Lower lobe of right lung (tissue), 2 donors: Measurements from ENCODE around the gene FNDC4. TPM values are rescaled to one million over a fixed set of nuclear protein-coding genes. Genes with fewer than 3 reads are reported as not detected.

Source experiments
- ATAC-seq, 2 donors: fragments of 200-7000 bp; cut with Tn5 transposase; one replicate each; pipeline ENCODE4 v1.9.1; 2020 to 2022; ENCODE audit warnings: mild to moderate bottlenecking in 2 of 2, moderate library complexity in 2 of 2
- DNase-seq: peaks from one replicate; pipeline ENCODE4 v3.0.0-alpha.2; 2020
- H3K27ac ChIP-seq: fragments of 200-600 bp; one replicate; pipeline ENCODE4 v1.8.0; 2022
- H3K27me3 ChIP-seq: fragments of 200-600 bp; one replicate; pipeline ENCODE4 v1.8.0; 2022; ENCODE audit warnings: low read depth
- H3K36me3 ChIP-seq: fragments of 200-600 bp; one replicate; pipeline ENCODE4 v1.8.0; 2022; ENCODE audit warnings: mild to moderate bottlenecking
- H3K4me1 ChIP-seq: fragments of 200-600 bp; one replicate; pipeline ENCODE4 v1.8.0; 2022
- H3K4me3 ChIP-seq: fragments of 200-600 bp; one replicate; pipeline ENCODE4 v1.8.0; 2022; ENCODE audit warnings: mild to moderate bottlenecking
- H3K9me3 ChIP-seq: fragments of 200-600 bp; one replicate; pipeline ENCODE4 v1.8.0; 2022
- intact Hi-C: fragments of 100-400 bp; cut with DNase I; formaldehyde crosslinking; loops from one replicate; pipeline ENCODE4 v1.11.0; 2022
- total RNA-seq: library from RNA; stranded (reverse); fragmentation: NEBNext Ultra II Directional; extraction: Animal tissue kit (Norgen Biotek cat#: 25700); gene quantifications from one replicate; pipeline ENCODE4 v1.2.1, GENCODE V29; 2021
- TF ChIP-seq, protein P1 (sequence below): fragments of 200-600 bp; IDR thresholded peaks from one replicate; pipeline ENCODE4 v1.8.0; 2022; ENCODE audit warnings: antibody characterized with exemption, mild to moderate bottlenecking
- donor health status: DM: no; HTN: yes; CAD: no; lungs with severe emphysema.

FNDC4 gene
- total RNA-seq, 1 donor from 2014 or later: 1.6 TPM

GRCh38 chr2:27445615-27446014, 49.4 kb downstream of the FNDC4 start:
- Histone ChIP-seq H3K36me3 (peaks cover 64% of the 10 kb centered on the region), H3K4me3 (no peak overlapping the region), H3K27ac (peak overlapping the region; percentile 71), H3K27me3 (no peaks in the 10 kb centered on the region), H3K9me3 (no peaks in the 10 kb centered on the region), H3K4me1 (no peaks in the 10 kb centered on the region)
- intact Hi-C loops: no loop called here
- TF ChIP-seq, protein P1, sequence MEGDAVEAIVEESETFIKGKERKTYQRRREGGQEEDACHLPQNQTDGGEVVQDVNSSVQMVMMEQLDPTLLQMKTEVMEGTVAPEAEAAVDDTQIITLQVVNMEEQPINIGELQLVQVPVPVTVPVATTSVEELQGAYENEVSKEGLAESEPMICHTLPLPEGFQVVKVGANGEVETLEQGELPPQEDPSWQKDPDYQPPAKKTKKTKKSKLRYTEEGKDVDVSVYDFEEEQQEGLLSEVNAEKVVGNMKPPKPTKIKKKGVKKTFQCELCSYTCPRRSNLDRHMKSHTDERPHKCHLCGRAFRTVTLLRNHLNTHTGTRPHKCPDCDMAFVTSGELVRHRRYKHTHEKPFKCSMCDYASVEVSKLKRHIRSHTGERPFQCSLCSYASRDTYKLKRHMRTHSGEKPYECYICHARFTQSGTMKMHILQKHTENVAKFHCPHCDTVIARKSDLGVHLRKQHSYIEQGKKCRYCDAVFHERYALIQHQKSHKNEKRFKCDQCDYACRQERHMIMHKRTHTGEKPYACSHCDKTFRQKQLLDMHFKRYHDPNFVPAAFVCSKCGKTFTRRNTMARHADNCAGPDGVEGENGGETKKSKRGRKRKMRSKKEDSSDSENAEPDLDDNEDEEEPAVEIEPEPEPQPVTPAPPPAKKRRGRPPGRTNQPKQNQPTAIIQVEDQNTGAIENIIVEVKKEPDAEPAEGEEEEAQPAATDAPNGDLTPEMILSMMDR: no peak
- ATAC-seq (no peak), DNase-seq (no peak)

DNA sequence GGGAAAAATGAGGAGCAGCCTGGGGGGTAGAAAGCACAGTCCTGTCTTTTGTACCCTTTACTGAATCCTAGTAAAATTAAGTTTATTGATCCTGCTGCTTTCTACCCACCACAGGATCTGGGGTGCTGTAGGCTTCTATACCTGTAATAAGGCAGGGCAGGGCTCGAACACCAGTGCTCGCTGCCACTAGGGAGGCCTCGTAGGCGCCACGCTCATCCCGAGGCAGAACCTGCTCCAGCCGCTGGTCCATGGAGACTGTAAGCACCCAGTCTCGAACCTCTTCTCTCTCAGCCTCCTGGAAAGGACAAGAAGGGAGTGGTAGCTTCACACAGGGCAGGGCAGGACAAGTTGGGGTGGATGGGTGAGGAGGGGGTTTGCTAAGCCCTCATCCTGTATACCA, 49.8 kb downstream of the FNDC4 start:
- Histone ChIP-seq H3K4me1 (no peaks in the 10 kb centered on the region), H3K27ac (peak overlapping the region; percentile 71), H3K4me3 (no peak overlapping the region), H3K27me3 (no peaks in the 10 kb centered on the region), H3K9me3 (no peaks in the 10 kb centered on the region), H3K36me3 (peaks cover 66% of the 10 kb centered on the region)
- intact Hi-C loops: no loop called here
- no peak for DNase-seq
- TF ChIP-seq, protein P1: no peak
- ATAC-seq: no peak

GRCh38 chr2:27442920-27443282, 52.1 kb downstream of the FNDC4 start:
- Histone ChIP-seq H3K4me3 (peak overlapping the region; percentile 49), H3K27me3 (no peaks in the 10 kb centered on the region), H3K4me1 (no peaks in the 10 kb centered on the region), H3K9me3 (no peaks in the 10 kb centered on the region), H3K27ac (peak overlapping the region; percentile 53), H3K36me3 (peaks cover 66% of the 10 kb centered on the region)
- intact Hi-C loops: no loop called here
- TF ChIP-seq, protein P1: no peak
- DNase-seq (no peak), ATAC-seq (peak; percentile 20 to 22)

DNA sequence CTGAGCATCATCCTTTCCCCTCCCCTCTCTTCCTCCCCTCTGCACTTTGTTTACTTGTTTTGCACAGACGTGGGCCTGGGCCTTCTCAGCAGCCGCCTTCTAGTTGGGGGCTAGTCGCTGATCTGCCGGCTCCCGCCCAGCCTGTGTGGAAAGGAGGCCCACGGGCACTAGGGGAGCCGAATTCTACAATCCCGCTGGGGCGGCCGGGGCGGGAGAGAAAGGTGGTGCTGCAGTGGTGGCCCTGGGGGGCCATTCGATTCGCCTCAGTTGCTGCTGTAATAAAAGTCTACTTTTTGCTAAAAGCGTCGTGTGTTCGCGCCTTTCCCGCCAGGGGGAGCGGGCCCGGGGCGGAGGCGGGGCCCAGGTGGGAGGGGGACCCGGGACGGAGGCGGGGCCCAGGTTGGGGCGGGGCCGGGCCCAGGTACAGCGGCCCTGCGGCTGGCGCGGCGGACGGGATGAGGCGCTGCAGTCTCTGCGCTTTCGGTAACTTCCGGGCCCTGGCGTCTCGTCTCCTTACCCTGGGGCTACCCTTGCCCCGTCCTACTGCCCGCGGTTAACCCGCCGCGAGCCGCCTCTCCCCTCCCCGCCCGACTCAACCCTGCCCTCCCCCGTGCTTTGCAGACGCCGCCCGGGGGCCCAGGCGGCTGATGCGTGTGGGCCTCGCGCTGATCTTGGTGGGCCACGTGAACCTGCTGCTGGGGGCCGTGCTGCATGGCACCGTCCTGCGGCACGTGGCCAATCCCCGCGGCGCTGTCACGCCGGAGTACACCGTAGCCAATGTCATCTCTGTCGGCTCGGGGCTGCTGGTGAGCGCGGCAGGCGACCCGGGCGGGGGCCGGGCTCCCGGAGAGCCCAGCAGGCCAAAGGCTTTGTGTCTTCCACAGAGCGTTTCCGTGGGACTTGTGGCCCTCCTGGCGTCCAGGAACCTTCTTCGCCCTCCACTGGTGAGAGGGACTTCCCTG, 52.8 kb downstream of the FNDC4 start, which contains the start of gene KRTCAP3:
Gene KRTCAP3 (plus strand): TSS at position 424 of the 962 bp plus-strand sequence. CDS start 32 bp downstream, at position 456.
- Histone ChIP-seq H3K27ac (peak within 1 kb of the TSS; percentile 53), H3K4me1 (no peaks in the 10 kb centered on the region), H3K36me3 (peaks cover 66% of the 10 kb centered on the region), H3K4me3 (peak within 1 kb of the TSS; percentile 49), H3K9me3 (no peaks in the 10 kb centered on the region), H3K27me3 (no peaks in the 10 kb centered on the region)
- intact Hi-C loops: no loop called here
- DNase-seq (peak; percentile 79), ATAC-seq (peak; percentile 95 to 97)
- TF ChIP-seq, protein P1: peak; percentile 30

Other genes with a start within 250 kb of the FNDC4 start
- 0.80 TPM for gene SLC30A3, start 232.2 kb downstream of the FNDC4 start, total RNA-seq
- not detected for gene DNAJC5G, start 219.8 kb downstream of the FNDC4 start, total RNA-seq
- gene TRIM54, start 212.8 kb downstream of the FNDC4 start, total RNA-seq: not detected
- gene UCN, start 186.8 kb downstream of the FNDC4 start, total RNA-seq: 4.0 TPM
- gene MPV17, start 172.1 kb downstream of the FNDC4 start, total RNA-seq: 79.2 TPM
- 56.4 TPM for gene GTF3C2, start 138.4 kb downstream of the FNDC4 start, total RNA-seq
- gene EIF2B4, start 124.9 kb downstream of the FNDC4 start, total RNA-seq: 32.9 TPM
- gene SNX17, start 124.6 kb downstream of the FNDC4 start, total RNA-seq: 107 TPM
- 13.9 TPM for gene ZNF513, start 114.5 kb downstream of the FNDC4 start, total RNA-seq
- 52.0 TPM for gene PPM1G, start 85.6 kb downstream of the FNDC4 start, total RNA-seq
- gene NRBP1, start 66.6 kb downstream of the FNDC4 start, total RNA-seq: 66.5 TPM
- gene KRTCAP3, start 52.8 kb downstream of the FNDC4 start, total RNA-seq: 18.8 TPM
- 38.1 TPM for gene IFT172, start 5.5 kb downstream of the FNDC4 start, total RNA-seq
- gene GCKR, start 1.6 kb upstream of the FNDC4 start, total RNA-seq: 0.44 TPM
- gene ZNF512, start 87.8 kb upstream of the FNDC4 start, total RNA-seq: 29.5 TPM
- gene CCDC121, start 133.8 kb upstream of the FNDC4 start, total RNA-seq: 5.9 TPM
- gene GPN1, start 133.8 kb upstream of the FNDC4 start, total RNA-seq: 21.9 TPM
- gene SUPT7L, start 168.4 kb upstream of the FNDC4 start, total RNA-seq: 29.6 TPM
- gene SLC4A1AP, start 168.7 kb upstream of the FNDC4 start, total RNA-seq: 19.6 TPM